B cell (primary cell): Measurements from ENCODE around the gene UHRF1. TPM values are rescaled to one million over a fixed set of nuclear protein-coding genes. Genes with fewer than 3 reads are reported as not detected.

Experiments used
- ATAC-seq: fragments of 200-7000 bp; cut with Tn5 transposase; one replicate; pipeline ENCODE4 v1.10.0; 2021; ENCODE audit warnings: low read depth, mild to moderate bottlenecking, moderate number of reproducible peaks, moderate library complexity
- CTCF ChIA-PET: fragments of 350-600 bp; sonication (Branson Sonifier 250); formaldehyde crosslinking; loops from one replicate; lab custom pipeline; 2021; ENCODE audit warnings: antibody characterized with exemption, inconsistent platforms; lab: Charles Lee
- POLR2A ChIA-PET: fragments of 350-600 bp; sonication (Branson Sonifier 250); formaldehyde crosslinking; loops from one replicate; lab custom pipeline; 2021; ENCODE audit warnings: antibody characterized with exemption; lab: Charles Lee
- DNase-seq: peaks from one replicate; pipeline ENCODE4 v3.0.0; 2013
- H2AFZ ChIP-seq: 2 replicates; pipeline ENCODE4 v1.6.1; 2012; ENCODE audit warnings: mild to moderate bottlenecking, low read depth, low read length; ENCODE audit not compliant: insufficient read depth, poor library complexity, severe bottlenecking
- H3K27ac ChIP-seq, 2 donors: 1 replicate in 1 of 2; 2 replicates in 1 of 2; pipeline ENCODE4 v1.5.1; 2012 to 2013; ENCODE audit warnings: low read length in 2 of 2, mild to moderate bottlenecking in 2 of 2, moderate library complexity in 1 of 2
- H3K27me3 ChIP-seq, 4 experiments: fragments of 200-600 bp in 1 of 4; sonication (generic) in 1 of 4; replicated peaks in 1 of 4; 1 replicate in 2 of 4; 2 replicates in 2 of 4; pipeline versions ENCODE4 v1.6.1 to v1.7.0; 2013 to 2016; ENCODE audit warnings: low read length in 3 of 4, mild to moderate bottlenecking in 2 of 4, mixed read lengths in 1 of 4, moderate library complexity in 1 of 4; ENCODE audit not compliant: insufficient read depth in 4 of 4, control insufficient read depth in 3 of 4; ENCODE audit errors: control extremely low read depth in 1 of 4
- H3K36me3 ChIP-seq, 2 experiments: replicated peaks in 1 of 2; 1 replicate in 1 of 2; 2 replicates in 1 of 2; pipeline versions ENCODE4 v1.6.1 to v1.7.1; 2013; ENCODE audit warnings: low read length in 1 of 2; ENCODE audit not compliant: insufficient read depth in 2 of 2, control insufficient read depth in 1 of 2; ENCODE audit errors: control extremely low read depth in 1 of 2, extremely low read depth in 1 of 2
- H3K4me1 ChIP-seq, 2 donors: fragments of 200-600 bp in 1 of 2; sonication (generic) in 1 of 2; 1 replicate in 1 of 2; 2 replicates in 1 of 2; pipeline versions ENCODE4 v1.5.1 to v1.6.1; 2013 to 2017; ENCODE audit warnings: low read length in 2 of 2; ENCODE audit not compliant: control insufficient read depth in 2 of 2, insufficient read depth in 2 of 2
- H3K4me2 ChIP-seq: replicated peaks from 2 replicates; pipeline ENCODE3; 2012; ENCODE audit warnings: mild to moderate bottlenecking, low read depth, low read length; ENCODE audit not compliant: poor library complexity, severe bottlenecking
- H3K4me3 ChIP-seq, 5 experiments: fragments of 200-600 bp in 1 of 5; sonication (generic) in 1 of 5; 1 replicate in 3 of 5; 2 replicates in 2 of 5; pipeline versions ENCODE4 v1.5.1 to v1.7.0; 2011 to 2016; ENCODE audit warnings: low read length in 4 of 5, mild to moderate bottlenecking in 4 of 5, low read depth in 2 of 5, control low read depth in 1 of 5, moderate library complexity in 1 of 5; ENCODE audit not compliant: insufficient read depth in 1 of 5; ENCODE audit errors: control extremely low read depth in 1 of 5, extremely low read depth in 1 of 5
- H3K79me2 ChIP-seq: fragments of 200-600 bp; sonication (generic); one replicate; pipeline ENCODE4 v1.6.0; 2016; ENCODE audit warnings: low read length; ENCODE audit not compliant: control insufficient read depth, insufficient read depth
- H3K9ac ChIP-seq: fragments of 200-600 bp; sonication (generic); 2 replicates; pipeline ENCODE4 v1.6.1; 2017; ENCODE audit warnings: mild to moderate bottlenecking, low read length, moderate library complexity
- H3K9me3 ChIP-seq, 3 donors: one replicate each; pipeline versions ENCODE4 v1.6.1 to v1.7.1; 2013; ENCODE audit warnings: low read length in 2 of 3; ENCODE audit not compliant: control insufficient read depth in 2 of 3, insufficient read depth in 1 of 3; ENCODE audit errors: control extremely low read depth in 1 of 3
- H4K20me1 ChIP-seq: 2 replicates; pipeline ENCODE4 v1.6.0; 2012; ENCODE audit warnings: mild to moderate bottlenecking, low read length; ENCODE audit not compliant: insufficient read depth, control insufficient read depth, poor library complexity, severe bottlenecking
- H3K27ac Mint-ChIP-seq: one replicate; pipeline ENCODE4 v1.8.0; 2021; ENCODE audit warnings: mixed read lengths
- H3K27me3 Mint-ChIP-seq: one replicate; pipeline ENCODE4 v1.8.0; 2021; ENCODE audit warnings: mixed read lengths
- H3K4me1 Mint-ChIP-seq: one replicate; pipeline ENCODE4 v1.8.0; 2021; ENCODE audit warnings: mixed read lengths
- H3K4me3 Mint-ChIP-seq: one replicate; pipeline ENCODE4 v1.8.0; 2021; ENCODE audit warnings: mixed read lengths
- H3K9me3 Mint-ChIP-seq: one replicate; pipeline ENCODE4 v1.8.0; 2022; ENCODE audit warnings: mixed read lengths; ENCODE audit not compliant: insufficient read depth
- CTCF ChIP-seq: fragments of 200-600 bp; IDR thresholded peaks from one replicate; pipeline ENCODE4 v1.8.0; 2022; ENCODE audit warnings: antibody characterized with exemption, mild to moderate bottlenecking
- EZH2 ChIP-seq: IDR thresholded peaks from 2 replicates; pipeline ENCODE4 v1.6.1; 2012; ENCODE audit warnings: borderline replicate concordance, low read depth, mild to moderate bottlenecking, moderate library complexity, low read length; ENCODE audit not compliant: insufficient read depth, poor library complexity, severe bottlenecking
- WGBS: methylation state at CpG from one replicate; pipeline ENCODE4 v1.1.5; 2013; ENCODE audit warnings: missing lambda C conversion rate; ENCODE audit not compliant: insufficient coverage; 5-methylcytosine and 5-hydroxymethylcytosine counted together
- intact Hi-C: fragments of 100-400 bp; cut with micrococcal nuclease; formaldehyde crosslinking; loops from one replicate; pipeline ENCODE4 v1.10.0; 2022
- polyA plus RNA-seq: library from polyadenylated mRNA; depleted of rRNA; stranded (reverse); fragments of >200 nt; gene quantifications from 2 replicates; pipeline ENCODE4 v1.2.3, GENCODE V29; 2012
- total RNA-seq, 2 donors: library from RNA; stranded (reverse); fragments of 120-200 nt in 1 of 2; gene quantifications; 1 replicate in 1 of 2; 2 replicates in 1 of 2; pipeline versions ENCODE4 v1.2.3 to v1.2.4, GENCODE V29; 2013 to 2022

UHRF1 gene
- total and polyA plus RNA-seq, 2 donors (not counting 1 experiment from before 2014, with no cell fraction given): 0.32 to 0.55 TPM

GRCh38 chr19:4972509-4973230 lies 63.4 kb downstream of the UHRF1 start:
- peaks cover 53% of the 10 kb centered on the region for H3K4me1 Mint-ChIP-seq
- no peak for TF ChIP-seq EZH2
- TF ChIP-seq CTCF: no peak
- POLR2A ChIA-PET: no interaction called here

More at GRCh38 chr19:4972509-4973230, 63.4 kb downstream of the UHRF1 start:
- Mint-ChIP-seq H3K4me3 (no peak overlapping the region), H3K27ac (no peak overlapping the region), H3K9me3 (no peaks in the 10 kb centered on the region), H3K27me3 (no peaks in the 10 kb centered on the region)
- Histone ChIP-seq H3K4me2 (no peak overlapping the region), H3K27me3 (no peaks in the 10 kb centered on the region), H3K9me3 (no peaks in the 10 kb centered on the region), H2AFZ (no peak overlapping the region), H4K20me1 (peaks cover 70% of the 10 kb centered on the region), H3K27ac (no peak overlapping the region), H3K4me1 (peaks cover 42 to 50% of the 10 kb centered on the region in 2 donors), H3K79me2 (peaks cover 81% of the 10 kb centered on the region), H3K36me3 (peaks cover 0 to 3% of the 10 kb centered on the region in 2 experiments), H3K4me3 (no peak overlapping the region), H3K9ac (no peak overlapping the region)
- 97% methylated on average over 9 of the region's 12 CpGs for WGBS
- CTCF ChIA-PET: interaction anchor here (1.0 to 1.7 kb wide), 2 partner anchors 61 to 100 kb away, joined by 3 to 4 read pairs; no protein-coding TSS in a partner anchor
- no peak for DNase-seq
- no peak for ATAC-seq
- intact Hi-C loops: loop anchor here (10.0 kb wide), 1 partner anchor 1002 kb away; the partner anchor contains the start of gene RANBP3
